SU-DHL-6 (cell line): ENCODE measurements around the gene HOXB7.

ENCODE experiments used
- EZH2phosphoT487 ChIP-seq: fragments of 200-600 bp; sonication (generic), shearing (Covaris generic); conservative IDR thresholded peaks from 2 replicates; pipeline ENCODE4 v1.6.1; 2018; ENCODE audit warnings: mild to moderate bottlenecking, antibody characterized with exemption, low read length, moderate library complexity, mixed read lengths
- TF ChIP-seq, protein P1 (sequence below): fragments of 200-600 bp; sonication (generic); IDR thresholded peaks from one replicate; pipeline ENCODE4 v1.5.1; 2017; ENCODE audit warnings: antibody characterized with exemption, mild to moderate bottlenecking, low read length, moderate library complexity; ENCODE audit not compliant: insufficient read depth, poor library complexity, severe bottlenecking

DNA sequence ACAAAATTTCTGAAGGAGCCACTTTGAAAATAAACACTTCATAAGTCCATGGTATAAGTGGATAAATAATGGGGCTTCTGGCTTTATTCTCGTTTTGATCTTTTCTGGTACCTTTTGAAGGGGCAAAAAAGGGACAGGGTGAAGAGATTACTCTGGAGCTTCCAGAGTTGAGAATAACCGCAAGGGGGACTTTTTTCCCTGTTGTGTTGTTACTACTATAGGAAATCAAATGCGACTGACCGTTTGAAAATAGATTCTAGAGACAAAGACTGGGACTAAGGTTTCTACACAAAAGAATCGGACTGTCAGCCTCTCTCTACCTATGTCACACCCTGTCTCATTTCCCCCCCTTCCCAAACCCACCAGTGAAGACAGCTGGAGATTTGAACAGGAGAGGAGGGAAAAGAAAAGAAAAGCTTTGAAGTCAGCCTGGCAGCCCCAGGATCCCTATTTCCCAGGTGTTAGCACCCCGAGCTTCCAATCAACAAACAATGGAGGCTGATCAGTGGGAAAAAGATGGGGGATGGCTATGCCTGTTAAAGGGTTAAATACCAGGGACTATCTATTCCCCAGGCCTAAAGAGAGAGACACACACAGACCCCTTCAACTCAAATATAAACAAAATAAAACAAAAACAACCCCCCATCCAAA, 41.0 kb downstream of the HOXB7 start:
- TF ChIP-seq, protein P1, sequence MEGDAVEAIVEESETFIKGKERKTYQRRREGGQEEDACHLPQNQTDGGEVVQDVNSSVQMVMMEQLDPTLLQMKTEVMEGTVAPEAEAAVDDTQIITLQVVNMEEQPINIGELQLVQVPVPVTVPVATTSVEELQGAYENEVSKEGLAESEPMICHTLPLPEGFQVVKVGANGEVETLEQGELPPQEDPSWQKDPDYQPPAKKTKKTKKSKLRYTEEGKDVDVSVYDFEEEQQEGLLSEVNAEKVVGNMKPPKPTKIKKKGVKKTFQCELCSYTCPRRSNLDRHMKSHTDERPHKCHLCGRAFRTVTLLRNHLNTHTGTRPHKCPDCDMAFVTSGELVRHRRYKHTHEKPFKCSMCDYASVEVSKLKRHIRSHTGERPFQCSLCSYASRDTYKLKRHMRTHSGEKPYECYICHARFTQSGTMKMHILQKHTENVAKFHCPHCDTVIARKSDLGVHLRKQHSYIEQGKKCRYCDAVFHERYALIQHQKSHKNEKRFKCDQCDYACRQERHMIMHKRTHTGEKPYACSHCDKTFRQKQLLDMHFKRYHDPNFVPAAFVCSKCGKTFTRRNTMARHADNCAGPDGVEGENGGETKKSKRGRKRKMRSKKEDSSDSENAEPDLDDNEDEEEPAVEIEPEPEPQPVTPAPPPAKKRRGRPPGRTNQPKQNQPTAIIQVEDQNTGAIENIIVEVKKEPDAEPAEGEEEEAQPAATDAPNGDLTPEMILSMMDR, result no peak
- TF ChIP-seq EZH2phosphoT487, result no peak
